Inflammatory macrophage (primary cell): Measurements from ENCODE around the gene UBR4.
A peak's percentile ranks its signal among the peaks of the same experiment; 100 is the strongest.
"Not testable (repeated sequence)": the region's sequence is repeated elsewhere in the genome, so short reads cannot be mapped to it uniquely, and the experiment has no call there.

ENCODE experiments used
- DNase-seq, 2 donors: peaks; one replicate each; pipeline ENCODE4 v3.0.0-alpha.2; 2020 to 2022
- total RNA-seq, 18 experiments: gene quantifications; one replicate each; lab custom pipeline; 2026; ENCODE audit warnings: mixed read lengths in 6 of 18, inconsistent platforms in 2 of 18; lab: John Stamatoyannopoulos, UW

Gene UBR4
- total RNA-seq = 137 to 786 (median 266) reads per million in 18 experiments

DNA sequence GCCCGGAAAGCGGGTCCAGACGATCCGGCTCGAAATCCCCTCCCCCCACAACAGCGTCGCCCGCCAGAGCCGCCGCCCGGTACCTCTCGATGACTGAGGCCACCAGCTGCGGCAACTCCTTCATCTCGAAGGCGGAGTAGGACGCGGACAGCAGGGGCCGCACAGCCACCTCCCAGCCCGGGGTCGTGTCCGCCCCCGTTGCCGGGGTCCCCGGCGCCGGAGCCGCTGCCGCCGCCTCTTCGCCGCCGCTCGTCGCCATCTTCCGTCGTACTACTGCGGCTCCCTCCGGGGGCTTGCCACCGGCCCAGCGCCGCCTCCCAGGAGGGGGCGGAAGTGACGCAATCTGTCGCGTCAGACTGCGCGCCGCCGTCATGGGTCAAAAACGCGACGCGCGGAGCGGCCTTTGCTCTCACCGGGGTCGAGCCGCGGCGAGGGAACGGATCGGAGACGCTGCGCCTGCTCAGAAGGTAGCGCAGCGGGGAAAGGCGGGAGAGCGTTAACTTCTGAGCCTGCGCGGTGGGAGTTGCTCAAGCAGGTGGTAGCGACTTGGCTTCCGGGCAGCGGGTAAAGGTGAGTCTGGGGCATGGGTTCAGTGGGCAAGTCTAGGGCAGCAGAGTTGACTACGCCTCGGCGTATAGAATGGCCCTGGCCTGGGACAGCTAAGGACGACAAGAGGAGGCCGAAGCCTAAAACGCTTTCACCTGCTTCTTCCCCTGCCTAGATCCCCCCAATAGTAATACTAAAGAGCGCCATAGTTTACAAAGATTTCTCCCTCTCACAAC lies at the start of gene UBR4:
Gene UBR4, minus strand, starts transcription at position 277 of the 782 bp plus-strand sequence. Its CDS starts 18 bp downstream, at position 259.
- DNase-seq = peak; percentile 97 to 98

DNA sequence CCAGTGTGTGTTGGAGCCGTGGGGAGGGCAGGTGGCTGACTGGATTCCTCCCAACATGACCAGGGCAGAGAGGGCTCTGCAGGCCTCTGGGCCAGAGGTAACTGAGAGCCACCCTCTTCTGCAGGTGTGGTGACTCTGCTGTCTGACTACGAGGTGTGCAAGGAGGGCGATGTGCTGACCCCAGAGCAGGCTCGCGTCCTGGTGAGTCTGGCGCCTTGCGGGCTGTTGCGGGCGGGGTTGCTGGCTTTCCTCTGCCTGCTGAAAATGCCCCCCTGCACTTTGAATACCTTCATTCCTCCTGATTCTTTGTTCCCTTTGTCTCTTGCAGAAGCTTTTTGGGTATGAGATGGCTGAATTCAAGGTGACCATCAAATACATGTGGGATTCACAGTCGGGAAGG lies 48.3 kb upstream of the UBR4 start:
- DNase-seq = no peak

DNA sequence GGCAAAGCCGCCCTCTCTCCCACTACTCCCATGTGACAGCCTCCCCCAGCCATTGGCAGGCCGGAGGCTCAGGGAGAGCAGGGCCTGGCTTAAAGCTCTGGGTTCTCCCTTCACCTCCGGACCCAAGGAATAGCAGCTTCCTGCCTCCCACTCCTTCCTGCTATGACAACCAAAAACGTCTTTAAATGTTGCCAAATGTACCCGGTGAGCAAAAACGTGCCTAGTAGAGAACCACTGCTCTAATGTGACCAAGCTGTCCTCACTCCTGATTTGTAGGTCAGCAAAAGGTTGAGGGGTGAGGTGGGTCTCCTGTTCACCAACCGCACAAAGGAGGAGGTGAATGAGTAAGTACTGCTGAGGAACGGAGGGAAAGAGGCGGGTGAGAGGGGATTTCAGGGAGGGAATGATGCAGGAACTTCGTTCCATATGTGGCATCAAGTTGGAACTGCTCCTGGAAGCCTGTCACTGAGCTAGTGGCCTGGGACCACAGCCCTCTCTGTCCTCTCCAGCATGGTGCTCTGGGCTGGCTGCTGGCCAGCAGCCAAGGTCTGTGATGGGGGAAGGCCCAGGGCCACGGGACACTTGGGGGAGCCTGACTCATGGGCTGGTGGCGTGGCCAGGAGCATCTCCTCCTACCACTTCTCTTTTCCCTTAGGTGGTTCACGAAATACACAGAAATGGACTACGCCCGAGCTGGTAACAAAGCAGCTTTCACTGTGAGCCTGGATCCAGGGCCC lies 47.3 kb upstream of the UBR4 start:
- DNase-seq = peak; percentile 90 to 96

DNA sequence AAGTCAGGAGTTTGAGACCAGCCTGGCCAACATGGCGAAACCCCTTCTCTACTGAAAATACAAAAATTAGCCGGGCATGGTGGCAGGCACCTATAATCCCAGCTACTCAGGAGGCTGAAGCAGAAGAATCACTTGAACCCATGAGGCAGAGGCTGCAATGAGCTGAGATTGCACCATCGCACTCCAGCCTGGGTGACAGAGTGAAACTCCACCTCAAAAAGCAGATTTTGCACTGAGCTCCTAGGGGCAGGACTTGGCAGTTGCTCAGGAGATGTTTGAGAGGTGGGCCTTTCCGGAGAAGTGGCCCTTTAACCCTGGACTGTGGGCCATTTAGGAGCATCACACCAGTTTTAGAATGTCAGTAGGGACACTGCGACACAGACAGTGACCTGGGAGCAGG lies 46.2 kb upstream of the UBR4 start:
- DNase-seq = peak in 1 of 2 donors; percentile 16

DNA sequence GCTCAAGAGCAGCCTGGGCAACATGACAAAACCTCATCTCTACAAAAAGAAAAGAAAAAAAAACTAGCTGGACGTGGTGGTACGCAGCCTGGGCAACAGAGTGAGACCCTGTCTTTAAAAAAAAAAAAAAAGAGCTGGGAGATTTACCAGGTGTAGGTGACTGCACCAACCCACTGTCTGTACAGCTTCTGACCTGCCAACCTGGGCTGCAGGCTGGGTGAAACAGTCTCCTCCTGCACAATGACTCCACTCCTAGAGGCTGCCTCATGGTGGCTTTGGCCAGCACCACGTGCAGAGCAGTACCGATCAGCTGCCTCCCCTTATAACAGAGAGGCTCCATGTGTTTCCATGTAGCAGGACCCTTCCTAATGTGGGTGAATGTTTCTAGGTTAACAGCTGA lies 45.2 kb upstream of the UBR4 start:
- no peak for DNase-seq

DNA sequence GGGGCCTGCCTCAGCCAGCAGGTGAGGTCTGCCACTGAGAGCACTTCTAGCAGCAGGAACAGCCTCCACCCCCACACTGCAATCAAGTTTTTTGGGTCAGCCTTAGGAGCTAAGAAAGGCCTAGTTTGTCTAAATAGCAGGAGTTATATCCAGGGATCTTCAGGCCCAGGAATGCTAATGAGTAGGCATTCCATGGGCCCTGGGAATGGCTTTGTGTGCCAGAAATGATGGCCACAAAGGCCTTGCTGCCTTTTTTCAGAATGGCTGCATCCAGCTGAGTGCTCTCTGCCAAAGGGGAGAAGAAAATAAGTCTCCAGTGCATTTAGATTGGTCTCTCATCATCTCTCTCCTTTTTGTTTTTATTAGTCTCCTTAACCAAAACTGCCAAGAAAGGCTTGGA lies 44.4 kb upstream of the UBR4 start:
- no peak for DNase-seq

DNA sequence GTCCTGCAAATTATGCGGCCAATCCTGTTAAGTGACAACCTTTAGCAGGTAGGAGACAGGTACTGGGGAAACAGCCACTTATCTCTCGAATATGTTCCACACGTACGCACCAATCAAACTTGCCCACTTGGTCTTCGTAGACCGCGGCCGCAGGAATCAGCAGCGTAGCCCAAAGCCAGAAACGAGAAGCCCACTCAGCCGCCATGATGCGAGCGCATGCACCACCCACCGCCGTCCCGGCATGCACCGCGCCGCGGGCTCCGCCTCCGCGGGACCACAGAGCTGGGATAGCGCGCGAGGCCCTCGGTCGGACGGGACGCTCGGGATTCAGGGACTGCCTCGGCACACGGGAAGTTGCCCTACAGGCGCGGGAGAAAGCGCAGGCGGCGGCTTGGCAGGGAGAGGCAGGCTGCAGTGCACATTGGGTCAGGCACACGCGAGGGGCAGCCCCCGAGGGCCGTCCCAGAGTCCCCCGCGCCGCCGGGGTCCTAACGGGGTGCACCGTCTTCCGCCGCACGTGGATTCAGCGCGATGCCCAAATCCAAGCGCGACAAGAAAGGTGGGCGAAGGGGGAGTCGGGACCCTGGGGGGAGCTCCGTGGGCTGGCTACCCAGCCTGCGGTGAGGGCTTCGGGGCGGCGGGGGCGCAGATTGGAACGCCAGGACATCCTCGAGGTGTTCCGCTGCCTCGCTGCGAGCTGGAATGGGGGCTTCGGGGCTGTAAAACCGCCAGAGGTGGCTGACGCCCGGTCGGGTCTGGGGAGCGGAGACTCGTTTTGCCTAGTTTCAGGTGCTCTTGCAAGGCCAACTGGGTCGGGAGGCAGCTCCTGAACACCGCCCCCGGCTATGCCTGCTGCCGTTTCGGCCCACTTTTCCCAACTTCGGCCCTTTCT lies 41.5 kb upstream of the UBR4 start, which contains the start of the genes EMC1 and MRTO4:
Gene EMC1, minus strand, starts transcription at position 220 of the 892 bp plus-strand sequence. Its CDS starts 15 bp downstream, at position 205.
Gene MRTO4, plus strand, starts transcription at position 501 of the 892 bp plus-strand sequence. Its CDS starts 31 bp downstream, at position 532.
- peak; percentile 91 to 96 for DNase-seq

DNA sequence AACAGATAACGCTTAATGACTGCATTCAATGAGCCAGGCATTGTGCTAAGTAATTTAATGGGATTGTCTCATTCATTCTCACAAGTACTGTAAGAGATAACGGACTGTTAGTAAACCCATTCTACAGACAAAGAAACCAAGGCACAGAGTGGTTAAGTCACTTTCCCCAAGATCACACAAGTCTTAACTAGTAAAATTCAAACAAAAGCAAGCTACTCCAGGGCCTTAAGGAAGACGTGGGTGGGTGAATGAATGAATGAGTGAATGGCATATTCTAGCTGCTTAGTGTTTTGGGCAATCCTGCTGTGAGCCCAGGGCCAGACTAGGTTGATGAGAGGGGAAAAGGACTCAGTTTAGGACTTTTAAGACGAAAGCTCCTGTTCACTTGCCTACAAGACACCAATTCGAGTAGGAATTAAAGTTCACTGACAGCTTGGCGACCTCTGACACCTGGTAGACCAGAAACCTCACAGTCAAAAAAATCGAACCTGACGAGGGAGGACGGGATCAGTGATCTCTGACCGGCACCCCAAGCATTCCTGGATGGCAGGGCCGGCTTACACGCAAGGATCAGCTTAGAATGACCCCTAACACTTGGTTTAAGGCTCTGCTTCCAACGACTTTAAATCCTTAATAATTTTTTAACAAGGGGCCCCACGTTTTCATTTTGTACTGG lies 40.7 kb upstream of the UBR4 start:
- DNase-seq = no peak

DNA sequence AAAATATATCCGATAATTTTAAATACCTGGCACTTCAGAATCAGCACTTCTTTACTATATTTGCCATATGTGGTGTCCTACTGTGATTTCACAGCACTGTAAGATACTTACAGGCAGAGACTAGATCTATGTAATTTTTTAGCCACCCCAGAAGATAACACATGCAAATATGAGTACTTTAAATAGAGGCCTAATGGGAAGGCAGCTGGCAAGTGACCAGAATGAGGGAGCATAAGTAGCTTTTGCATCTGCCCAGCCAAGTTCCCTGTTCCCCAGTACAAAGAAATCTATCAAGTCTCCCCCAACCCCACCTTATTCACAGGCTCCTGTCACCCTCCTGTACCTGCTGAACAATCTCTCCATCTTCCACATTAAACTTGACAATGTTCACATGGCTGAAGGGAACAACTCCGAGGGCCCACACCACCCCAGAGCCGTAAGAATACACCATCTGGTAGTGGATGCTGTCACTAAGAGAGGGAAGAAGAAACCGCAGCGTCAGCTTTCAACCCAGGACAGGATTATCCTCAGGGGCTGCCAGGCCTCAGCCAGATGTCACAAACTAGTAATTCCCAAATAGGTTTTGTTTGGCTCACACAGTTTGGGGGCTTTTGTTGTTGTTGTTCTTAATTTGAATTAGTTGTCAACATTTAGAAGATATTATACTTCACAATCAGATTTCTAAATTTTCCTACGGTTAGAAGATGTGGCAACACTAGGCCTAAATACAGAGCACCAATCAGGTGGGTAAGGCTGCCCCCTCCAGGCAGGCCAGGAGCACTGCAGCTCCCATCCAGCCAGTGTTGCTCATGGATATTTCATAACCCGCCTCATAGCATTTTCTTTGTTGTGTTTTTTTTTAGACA lies 30.8 kb upstream of the UBR4 start:
- DNase-seq = peak; percentile 83 to 86

DNA sequence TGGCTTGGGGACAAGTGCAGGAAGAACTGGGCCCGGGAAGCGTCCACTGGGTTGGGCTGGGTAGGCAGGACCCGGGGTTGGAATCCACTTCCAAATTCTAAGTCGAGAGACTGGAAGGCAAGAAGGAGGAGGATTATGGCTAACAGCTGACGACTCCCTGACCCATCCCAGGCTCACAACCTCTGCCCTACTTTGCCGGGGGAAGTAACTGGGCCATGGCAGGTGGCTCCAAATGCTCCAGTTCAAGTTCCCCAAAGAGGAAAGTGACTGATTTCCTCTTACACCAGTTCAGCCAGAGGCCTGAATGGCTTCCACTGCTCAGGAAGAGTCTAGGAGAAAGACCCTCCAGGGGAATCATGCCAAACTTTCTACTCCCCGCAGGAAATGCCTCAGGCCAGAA lies 29.8 kb upstream of the UBR4 start:
- peak; percentile 45 to 62 for DNase-seq

DNA sequence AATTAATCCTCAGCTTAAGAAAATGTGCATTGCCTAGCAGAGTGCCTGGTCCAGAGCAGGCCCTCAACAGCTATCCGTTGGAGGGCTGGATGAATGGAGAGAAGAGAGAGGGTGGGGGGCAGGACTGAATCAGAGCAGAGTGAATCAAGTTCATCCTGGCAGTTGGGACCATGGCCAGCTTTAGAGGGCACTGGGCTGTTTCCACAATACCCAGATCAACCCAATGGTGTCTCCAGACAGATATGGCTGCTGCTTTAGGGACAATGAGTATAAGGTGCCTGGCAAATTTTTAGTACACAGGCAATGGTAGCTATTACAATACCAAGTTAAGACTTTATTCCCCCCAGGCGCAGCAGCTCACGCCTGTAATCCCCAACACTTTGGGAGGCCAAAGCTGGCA lies 24.2 kb upstream of the UBR4 start:
- DNase-seq = no peak

DNA sequence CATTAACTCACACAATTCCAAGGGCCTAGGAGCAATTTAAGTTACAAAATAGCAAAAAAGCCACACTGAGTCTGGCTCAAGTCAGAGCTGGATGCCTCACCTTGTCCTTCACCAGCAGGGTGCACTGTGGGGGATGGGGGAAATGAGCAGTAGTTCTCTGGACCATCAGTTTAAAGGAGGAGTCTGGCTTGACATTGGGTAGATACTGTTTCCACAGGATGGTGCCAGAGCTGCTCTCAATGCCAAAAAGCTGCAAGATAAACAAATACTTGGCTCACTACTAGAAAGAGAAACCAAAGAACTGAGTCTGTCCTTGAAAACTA lies 22.4 kb upstream of the UBR4 start:
- no peak for DNase-seq

DNA sequence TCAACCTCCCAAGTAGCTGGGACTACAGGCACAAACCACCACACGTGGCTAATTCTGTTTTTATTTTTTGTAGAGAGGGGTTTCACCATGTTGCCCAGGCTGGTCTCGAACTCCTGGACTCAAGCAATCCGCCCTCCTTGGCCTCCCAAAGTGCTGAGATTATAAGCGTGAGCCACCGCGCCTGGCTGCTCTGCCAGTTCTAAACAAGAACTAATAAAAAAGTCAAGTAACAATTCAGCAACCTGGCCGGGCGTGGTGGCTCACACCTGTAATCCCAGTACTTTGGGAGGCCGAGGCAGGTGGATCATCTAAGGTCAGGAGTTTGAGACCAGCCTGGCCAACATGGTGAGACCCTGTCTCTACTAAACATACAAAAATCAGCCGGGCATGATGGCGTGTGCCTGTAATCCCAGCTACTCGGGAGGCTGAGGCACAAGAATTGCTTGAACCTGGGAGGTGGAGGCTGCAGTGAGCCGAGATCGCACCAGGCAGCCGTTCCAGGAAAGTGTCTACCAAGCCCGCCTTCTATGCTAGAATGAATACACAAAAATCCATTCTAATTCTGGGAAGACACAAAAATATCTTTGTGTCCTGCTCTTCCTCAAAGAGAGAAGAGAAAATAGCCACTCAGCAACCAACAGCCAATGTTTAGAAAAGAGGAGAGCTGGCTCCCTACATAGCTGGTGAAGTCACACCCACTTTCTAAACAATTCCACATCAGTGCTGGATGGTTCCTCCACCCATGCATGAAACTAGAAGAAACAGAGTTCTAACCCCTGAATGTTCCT lies 21.9 kb upstream of the UBR4 start:
- not testable (repeated sequence) for DNase-seq

DNA sequence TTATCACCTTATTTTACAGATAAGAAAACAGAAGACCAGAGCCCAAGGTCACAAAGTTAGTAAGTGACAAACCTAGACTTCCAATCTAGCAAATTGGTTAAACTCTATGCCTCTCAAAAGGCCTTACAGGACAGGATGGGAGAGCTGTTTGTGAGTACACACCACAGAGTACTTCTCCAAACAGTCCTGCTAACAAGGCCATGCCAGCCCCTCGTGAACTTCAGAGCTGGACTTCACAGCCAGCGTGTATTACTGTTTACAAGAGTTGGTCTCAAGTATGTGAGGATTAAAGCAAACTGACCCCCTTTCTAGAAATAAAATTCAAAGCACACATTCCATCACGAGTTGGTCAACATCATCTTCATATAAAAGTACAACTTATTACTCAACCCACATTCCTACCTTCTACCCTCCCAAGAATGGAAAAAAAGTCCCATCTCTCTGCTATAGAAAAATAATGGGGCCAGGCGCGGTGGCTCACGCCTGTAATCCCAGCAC lies 19.8 kb upstream of the UBR4 start:
- DNase-seq = no peak

DNA sequence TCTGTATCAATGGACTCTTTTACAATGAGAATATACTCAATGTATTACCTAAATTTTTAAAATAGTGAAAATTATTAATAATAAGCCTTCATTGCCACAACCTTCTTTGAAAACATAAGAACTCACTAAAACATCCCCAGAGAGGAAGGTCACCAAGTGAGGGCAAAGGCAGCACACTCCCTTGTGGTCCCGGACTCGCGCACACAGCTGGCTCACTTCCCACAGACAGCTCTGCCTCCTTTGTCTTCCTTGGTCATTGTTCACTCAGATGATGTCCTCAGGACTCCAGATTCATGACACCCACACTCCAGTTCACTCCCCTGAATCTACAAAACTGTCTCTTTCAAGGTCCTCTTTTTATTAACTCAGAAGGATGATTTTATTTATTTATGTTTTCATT lies 19.2 kb upstream of the UBR4 start:
- no peak for DNase-seq

DNA sequence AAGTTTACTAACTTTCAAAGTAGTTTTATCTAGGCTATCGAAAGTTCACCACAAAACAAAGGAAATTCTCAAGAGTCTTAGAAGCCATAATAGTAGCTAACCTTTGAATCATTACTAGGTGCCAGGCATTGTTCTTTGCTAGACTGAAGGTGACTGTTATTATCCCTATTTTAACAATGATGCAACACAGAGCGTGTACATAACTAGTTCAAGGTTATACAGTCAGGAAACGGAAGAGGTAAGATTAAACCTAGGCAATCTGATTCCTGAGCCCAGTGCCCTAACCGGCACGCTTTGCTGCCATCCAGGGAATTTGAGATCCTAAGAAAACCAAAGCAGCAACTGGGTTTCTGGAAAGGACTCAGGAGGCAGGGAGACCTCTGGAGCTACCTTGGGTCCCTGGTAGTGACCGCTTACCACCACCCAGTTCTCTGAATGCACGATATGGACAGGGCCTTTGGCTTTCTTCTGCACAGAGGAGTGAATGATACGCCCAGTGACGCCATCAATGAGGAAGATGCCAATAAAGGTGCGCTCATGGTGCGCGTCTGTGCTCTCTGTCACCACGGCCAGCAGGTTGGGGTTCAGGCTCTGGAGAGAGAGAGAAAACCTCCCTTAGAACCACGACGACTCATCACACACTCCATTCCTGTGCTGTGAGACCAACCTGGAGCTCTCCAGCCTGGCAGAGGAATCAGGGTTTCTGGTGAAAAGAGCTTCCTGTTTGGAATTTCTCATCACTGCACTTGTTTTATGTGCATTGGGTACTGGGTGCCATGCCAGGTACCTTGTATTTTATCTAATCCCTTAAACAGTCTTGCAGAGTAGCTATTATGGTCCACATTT lies 13.1 kb upstream of the UBR4 start:
- no peak for DNase-seq

DNA sequence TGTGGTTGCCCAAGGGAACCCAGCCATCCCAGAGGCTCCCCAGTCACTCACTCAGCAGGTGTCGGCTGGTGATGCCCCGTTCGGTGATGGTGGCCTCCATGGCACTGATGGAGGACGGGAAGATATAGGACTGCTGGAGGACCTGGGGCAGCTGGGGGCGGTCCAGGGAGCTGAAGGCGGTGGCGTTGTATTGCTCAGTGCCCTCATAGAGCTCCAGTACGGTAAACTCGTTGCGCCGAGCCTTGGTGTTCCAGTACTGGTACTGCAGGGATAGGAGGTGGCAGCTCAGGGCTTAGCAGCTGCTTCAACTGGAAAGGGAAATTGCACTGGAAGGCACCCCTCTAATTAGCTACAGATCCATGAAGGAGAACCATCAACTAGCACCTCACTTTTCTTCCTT lies 12.5 kb upstream of the UBR4 start:
- no peak for DNase-seq

DNA sequence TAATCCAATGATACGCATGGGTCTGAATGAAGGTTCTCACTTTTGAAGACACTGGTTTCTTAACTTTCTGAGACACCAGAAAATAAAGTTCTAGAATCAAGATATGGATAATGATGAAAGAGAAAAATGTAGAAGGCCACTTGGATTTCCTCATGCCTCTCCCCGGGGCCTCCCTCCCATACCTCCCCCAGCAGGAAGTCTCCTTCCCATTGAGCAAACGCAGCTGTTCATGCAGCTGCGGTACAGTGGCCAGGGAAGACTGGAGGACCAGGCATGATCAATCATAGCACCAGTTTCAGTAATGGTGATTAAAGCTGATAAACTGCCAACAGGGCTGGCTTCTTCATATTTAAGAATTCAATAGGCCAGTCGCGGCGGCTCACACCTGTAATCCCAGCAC lies 10.9 kb upstream of the UBR4 start:
- DNase-seq = peak; percentile 6 to 14
